ENCODE results near the gene CCNY.

GRCh38 chr10:35443858-35444257, 107.5 kb downstream of the CCNY start:
- no peak for TF ChIP-seq CTCF (conservative IDR thresholded peaks at IDR 0.05 in 1 of 2, IDR thresholded peaks at IDR 0.05 in 1 of 2; ENCODE audit: extremely low read depth in 1 of 2, insufficient read depth in 1 of 2, low read depth in 1 of 2, low read length in 2 of 2)
- TF ChIP-seq EZH2 (IDR thresholded peaks at IDR 0.05; ENCODE audit: borderline replicate concordance, low read length): no peak

Measured in mammary epithelial cell (primary cell).